Activated CD4-positive, alpha-beta memory T cell treated with anti-CD3 and anti-CD28 coated beads, Interleukin-2, amount 10 ng/mL, durations not matched to agents 7 days and 5 days (primary cell): ENCODE results near the gene OR2S2. TPM values are rescaled to one million over a fixed set of nuclear protein-coding genes. Genes with fewer than 3 reads are reported as not detected.
"Not testable (repeated sequence)": the region's sequence is repeated elsewhere in the genome, so short reads cannot be mapped to it uniquely, and the experiment has no call there.

Experiments
- CTCF ChIA-PET: fragments of 350-600 bp; sonication (Branson Sonifier 250); formaldehyde crosslinking; loops from one replicate; lab custom pipeline; 2021; ENCODE audit warnings: antibody characterized with exemption, inconsistent platforms; lab: Charles Lee
- POLR2A ChIA-PET: fragments of 350-600 bp; sonication (Branson Sonifier 250); formaldehyde crosslinking; loops from one replicate; lab custom pipeline; 2021; ENCODE audit warnings: antibody characterized with exemption; lab: Charles Lee
- DNase-seq: peaks from one replicate; pipeline ENCODE4 v3.0.0-alpha.2; 2020
- H3K27ac Mint-ChIP-seq: one replicate; pipeline ENCODE4 v1.8.0; 2021; ENCODE audit warnings: mild to moderate bottlenecking, mixed read lengths
- H3K27me3 Mint-ChIP-seq: one replicate; pipeline ENCODE4 v1.8.0; 2021; ENCODE audit warnings: mixed read lengths
- H3K36me3 Mint-ChIP-seq: one replicate; pipeline ENCODE4 v1.8.0; 2021; ENCODE audit warnings: low read depth, mixed read lengths
- H3K4me1 Mint-ChIP-seq: one replicate; pipeline ENCODE4 v1.8.0; 2021; ENCODE audit warnings: mixed read lengths
- H3K4me3 Mint-ChIP-seq: one replicate; pipeline ENCODE4 v1.8.0; 2021; ENCODE audit warnings: mild to moderate bottlenecking, mixed read lengths
- H3K9me3 Mint-ChIP-seq: one replicate; pipeline ENCODE4 v1.8.0; 2021; ENCODE audit warnings: mixed read lengths
- total RNA-seq, 2 experiments: library from RNA; stranded (reverse); gene quantifications; one replicate each; pipeline ENCODE4 v1.2.3, GENCODE V29; 2021

Gene OR2S2, protein sequence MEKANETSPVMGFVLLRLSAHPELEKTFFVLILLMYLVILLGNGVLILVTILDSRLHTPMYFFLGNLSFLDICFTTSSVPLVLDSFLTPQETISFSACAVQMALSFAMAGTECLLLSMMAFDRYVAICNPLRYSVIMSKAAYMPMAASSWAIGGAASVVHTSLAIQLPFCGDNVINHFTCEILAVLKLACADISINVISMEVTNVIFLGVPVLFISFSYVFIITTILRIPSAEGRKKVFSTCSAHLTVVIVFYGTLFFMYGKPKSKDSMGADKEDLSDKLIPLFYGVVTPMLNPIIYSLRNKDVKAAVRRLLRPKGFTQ
- total RNA-seq = not detected

DNA sequence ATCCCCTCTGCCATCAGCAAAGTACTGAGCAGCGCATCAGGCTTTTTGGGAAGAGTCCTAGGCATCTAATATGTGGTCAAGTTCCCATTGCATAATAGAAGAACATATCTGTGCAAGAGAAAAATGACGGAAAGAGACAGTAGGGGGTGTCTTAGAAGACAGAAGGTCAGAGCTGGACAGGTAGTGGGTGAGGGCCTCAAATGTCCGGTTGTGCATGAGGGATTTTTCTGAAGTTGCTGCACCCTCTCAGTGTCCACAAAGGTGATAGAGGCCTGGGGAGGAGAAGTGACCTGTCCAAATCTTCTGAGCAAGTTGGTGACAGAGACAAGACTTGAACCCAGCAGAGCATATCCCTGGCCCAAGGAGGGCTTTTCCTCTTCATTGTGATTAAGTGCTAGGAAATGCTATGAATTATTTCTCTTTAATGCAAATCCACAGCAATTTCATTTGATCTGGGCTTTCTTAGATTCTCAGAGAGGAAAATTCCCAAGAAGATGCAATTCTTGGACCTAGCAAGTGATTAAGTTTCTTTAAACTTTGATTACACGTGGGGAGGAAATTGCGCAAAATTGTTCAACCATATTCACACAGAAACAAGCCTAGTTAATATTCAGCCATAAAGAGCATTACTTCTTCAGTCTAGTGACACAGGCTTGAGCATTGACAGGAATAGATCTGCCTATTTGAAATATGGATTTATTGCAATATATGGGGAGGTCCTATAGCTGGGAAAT lies at the start of gene OR2S2:
OR2S2 (minus strand) TSS at position 51 of the 734 bp plus-strand sequence. CDS start 56 bp downstream, outside the sequence.
- Mint-ChIP-seq H3K27ac (no peak within 1 kb of the TSS), H3K27me3 (peaks cover 18% of the 10 kb centered on the region), H3K4me1 (no peaks in the 10 kb centered on the region), H3K36me3 (no peaks in the 10 kb centered on the region), H3K9me3 (no peaks in the 10 kb centered on the region), H3K4me3 (no peak within 1 kb of the TSS)
- DNase-seq = no peak
- ChIA-PET CTCF (interaction anchor here (1.0 to 2.7 kb wide), 6 partner anchors 9 to 232 kb away, joined by 3 to 9 read pairs (median 5); partner anchors contain the start of gene CLTA), POLR2A (interaction anchor here (0.5 to 1.3 kb wide), 2 partner anchors 142 to 306 kb away, joined by 3 read pairs; no protein-coding TSS in a partner anchor)

DNA sequence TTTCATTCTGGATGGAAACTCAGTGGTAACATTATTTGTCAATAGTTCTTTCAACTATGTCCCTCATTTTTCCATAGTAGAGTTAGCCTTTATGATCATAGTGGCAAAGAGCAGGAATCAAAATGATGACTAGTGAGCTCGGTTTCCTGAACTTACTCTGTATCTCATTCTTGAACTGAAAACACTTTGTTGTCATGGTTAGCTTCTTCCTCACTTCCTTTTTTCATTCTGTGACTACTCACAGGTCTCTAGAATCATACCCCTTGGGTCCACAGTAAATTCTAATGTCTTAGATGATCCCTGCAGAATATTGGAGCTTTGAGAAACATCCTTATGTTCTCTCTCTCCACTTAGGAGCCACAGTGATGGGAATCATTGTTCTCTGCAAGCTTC lies 49.4 kb upstream of the OR2S2 start:
- H3K4me3 Mint-ChIP-seq = no peak overlapping the region
- H3K4me1 Mint-ChIP-seq = peaks cover 20% of the 10 kb centered on the region
- DNase-seq = no peak
- peaks cover 3% of the 10 kb centered on the region for H3K36me3 Mint-ChIP-seq
- H3K27me3 Mint-ChIP-seq = peaks cover 52% of the 10 kb centered on the region
- POLR2A ChIA-PET = no interaction called here
- peaks cover 4% of the 10 kb centered on the region for H3K9me3 Mint-ChIP-seq
- CTCF ChIA-PET = interaction anchor here (0.7 to 6.0 kb wide), 15 partner anchors 11 to 1591 kb away, joined by 3 to 94 read pairs (median 5); partner anchors contain the start of gene RECK
- no peak overlapping the region for H3K27ac Mint-ChIP-seq

DNA sequence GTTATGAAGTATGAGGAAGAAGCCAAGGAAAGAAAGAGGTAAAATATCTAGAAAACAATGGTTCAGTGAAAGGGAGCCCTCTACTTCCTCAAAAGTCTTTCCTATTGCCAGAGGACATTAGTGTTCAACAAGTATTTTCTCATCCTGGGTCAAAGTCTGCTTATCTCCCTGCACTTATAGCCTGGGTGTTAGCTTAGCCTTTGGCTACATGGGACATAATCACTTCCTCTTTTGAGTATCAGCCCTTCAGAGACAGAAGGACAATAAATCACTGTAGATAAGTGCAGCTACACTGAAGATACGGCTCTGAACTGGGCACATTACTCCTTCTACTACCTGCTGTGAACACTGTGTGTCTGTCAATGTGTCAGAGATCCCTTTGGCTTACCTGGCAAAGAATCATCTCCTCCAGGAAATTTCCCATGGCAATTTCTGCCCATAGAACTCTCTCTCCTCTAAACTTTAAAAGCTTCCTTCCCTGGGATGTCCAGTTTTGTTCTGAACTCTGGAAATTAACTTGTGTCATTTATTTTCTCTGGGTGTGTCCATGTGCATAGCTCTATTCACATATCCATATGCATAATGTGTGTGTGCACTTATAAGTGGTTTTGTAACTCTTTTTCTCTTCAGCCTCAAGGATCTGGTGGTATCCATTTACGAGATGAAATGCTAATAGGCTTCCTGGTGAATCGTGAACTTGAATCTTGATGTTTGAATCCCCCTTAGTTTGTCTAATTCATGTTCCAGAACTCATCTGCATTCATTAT lies 48.8 kb upstream of the OR2S2 start:
- DNase-seq = no peak
- ChIA-PET CTCF (interaction anchor here (0.7 to 6.0 kb wide), 14 partner anchors 11 to 1590 kb away, joined by 3 to 94 read pairs (median 4); partner anchors contain the start of gene RECK), POLR2A (no interaction called here)
- Mint-ChIP-seq H3K4me3 (no peak overlapping the region), H3K27me3 (peaks cover 52% of the 10 kb centered on the region), H3K36me3 (peaks cover 3% of the 10 kb centered on the region), H3K27ac (no peak overlapping the region), H3K4me1 (peaks cover 20% of the 10 kb centered on the region), H3K9me3 (peaks cover 4% of the 10 kb centered on the region)

DNA sequence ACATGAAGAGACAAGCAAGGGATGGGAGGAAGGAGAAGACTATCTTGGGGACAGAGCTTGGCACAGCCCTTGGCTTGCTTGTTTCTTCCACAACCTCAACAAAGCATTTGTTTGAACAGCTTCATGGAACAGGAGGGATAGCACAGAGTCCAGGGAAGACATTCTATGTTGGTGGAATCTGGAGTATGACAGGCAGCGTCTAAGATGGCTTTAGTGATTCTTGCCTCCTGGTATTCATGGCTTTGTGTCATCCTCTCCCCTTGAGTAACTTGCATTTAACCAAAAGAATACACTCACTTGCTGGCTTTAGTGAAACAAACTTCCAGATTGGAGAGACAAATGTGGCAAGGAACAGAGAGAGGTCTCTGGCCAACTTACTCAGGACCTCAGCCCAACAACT lies 47.9 kb upstream of the OR2S2 start:
- H3K27me3 Mint-ChIP-seq = peaks cover 47% of the 10 kb centered on the region
- H3K9me3 Mint-ChIP-seq = peaks cover 4% of the 10 kb centered on the region
- CTCF ChIA-PET = interaction anchor here (1.0 to 6.0 kb wide), 3 partner anchors 17 to 160 kb away, joined by 3 to 94 read pairs (median 3); no protein-coding TSS in a partner anchor
- peaks cover 20% of the 10 kb centered on the region for H3K4me1 Mint-ChIP-seq
- H3K4me3 Mint-ChIP-seq = no peak overlapping the region
- no peak overlapping the region for H3K27ac Mint-ChIP-seq
- POLR2A ChIA-PET = no interaction called here
- H3K36me3 Mint-ChIP-seq = peaks cover 3% of the 10 kb centered on the region
- DNase-seq = no peak

DNA sequence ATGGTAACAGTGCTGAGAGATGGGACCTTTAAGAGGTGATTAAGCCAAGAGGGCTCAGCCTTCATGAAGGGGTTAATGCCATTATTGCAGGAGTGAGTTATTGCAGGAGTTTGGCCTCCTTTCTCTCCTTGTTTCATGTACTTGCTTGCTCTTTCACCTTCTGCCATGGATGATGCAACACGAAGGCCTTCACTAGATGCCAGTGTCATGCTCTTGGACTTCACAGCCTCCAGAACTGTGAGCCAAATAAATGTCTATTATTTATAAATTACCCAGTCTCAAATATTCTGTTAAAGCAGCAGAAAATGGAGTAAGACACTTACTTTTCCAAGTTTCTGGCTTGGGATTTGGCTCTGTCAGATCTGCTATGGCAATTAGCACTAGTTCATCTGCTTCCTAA lies 40.4 kb upstream of the OR2S2 start:
- Mint-ChIP-seq H3K36me3 (no peaks in the 10 kb centered on the region), H3K9me3 (no peaks in the 10 kb centered on the region), H3K4me3 (no peak overlapping the region), H3K4me1 (no peaks in the 10 kb centered on the region), H3K27me3 (peaks cover 41% of the 10 kb centered on the region), H3K27ac (no peak overlapping the region)
- no peak for DNase-seq
- CTCF ChIA-PET = no interaction called here
- POLR2A ChIA-PET = no interaction called here

DNA sequence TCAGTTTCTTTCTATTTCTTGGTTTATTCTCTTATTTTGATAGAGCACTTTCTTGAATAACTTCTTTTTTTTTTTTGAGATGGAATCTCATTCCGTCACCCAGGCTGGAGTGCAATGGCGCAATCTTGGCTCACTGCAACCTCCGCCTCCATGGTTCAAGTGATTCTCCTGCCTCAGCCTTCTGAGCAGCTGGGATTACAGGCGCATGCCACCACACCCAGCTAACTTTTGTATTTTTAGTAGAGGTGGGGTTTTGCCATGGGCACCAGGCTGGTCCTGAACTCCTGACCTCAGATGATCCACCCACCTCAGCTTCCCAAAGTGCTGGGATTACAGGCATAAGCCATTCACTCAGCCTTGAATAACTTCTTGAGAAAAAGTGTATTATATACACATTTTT lies 39.1 kb upstream of the OR2S2 start:
- H3K4me3 Mint-ChIP-seq, H3K27ac Mint-ChIP-seq, H3K4me1 Mint-ChIP-seq, DNase-seq, POLR2A ChIA-PET, H3K9me3 Mint-ChIP-seq, H3K36me3 Mint-ChIP-seq: not testable (repeated sequence)
- peaks cover 37% of the 10 kb centered on the region for H3K27me3 Mint-ChIP-seq
- CTCF ChIA-PET = interaction anchor here (3.3 kb wide), 1 partner anchor 11 kb away, joined by 15 read pairs; no protein-coding TSS in a partner anchor

DNA sequence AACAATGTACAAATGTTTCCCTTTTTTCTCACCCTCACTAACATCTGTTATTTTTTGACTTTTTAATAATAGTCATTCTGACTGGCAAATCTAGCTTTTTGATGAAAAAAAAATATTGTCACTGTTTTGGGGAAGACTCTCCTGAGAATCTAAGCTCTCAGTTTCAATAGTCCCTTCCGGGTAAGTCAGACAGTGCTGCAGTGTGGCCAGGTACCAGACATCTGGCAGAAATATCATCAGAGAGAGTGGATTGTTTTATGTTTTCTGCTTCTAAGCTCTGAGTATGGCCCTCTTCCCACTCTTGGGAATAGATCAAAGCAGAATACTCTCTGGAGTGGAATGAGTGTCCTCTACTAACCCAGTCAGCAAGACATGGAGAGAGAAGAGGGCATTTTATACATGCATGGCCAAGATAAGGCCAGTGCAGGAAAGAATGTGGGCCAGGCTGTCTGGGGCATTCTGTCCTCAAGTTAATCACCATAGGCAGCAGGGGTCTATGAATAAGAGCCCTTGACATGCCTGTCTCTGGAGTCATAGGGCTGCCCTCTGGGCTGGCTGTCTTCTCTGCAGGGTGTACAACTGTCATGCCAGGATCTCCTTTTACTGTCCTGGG lies 38.5 kb upstream of the OR2S2 start:
- no peaks in the 10 kb centered on the region for H3K36me3 Mint-ChIP-seq
- no peaks in the 10 kb centered on the region for H3K4me1 Mint-ChIP-seq
- H3K9me3 Mint-ChIP-seq = no peaks in the 10 kb centered on the region
- ChIA-PET CTCF (interaction anchor here (3.3 kb wide), 1 partner anchor 12 kb away, joined by 15 read pairs; no protein-coding TSS in a partner anchor), POLR2A (no interaction called here)
- H3K27me3 Mint-ChIP-seq = peaks cover 38% of the 10 kb centered on the region
- no peak for DNase-seq
- H3K27ac Mint-ChIP-seq = no peak overlapping the region
- no peak overlapping the region for H3K4me3 Mint-ChIP-seq

DNA sequence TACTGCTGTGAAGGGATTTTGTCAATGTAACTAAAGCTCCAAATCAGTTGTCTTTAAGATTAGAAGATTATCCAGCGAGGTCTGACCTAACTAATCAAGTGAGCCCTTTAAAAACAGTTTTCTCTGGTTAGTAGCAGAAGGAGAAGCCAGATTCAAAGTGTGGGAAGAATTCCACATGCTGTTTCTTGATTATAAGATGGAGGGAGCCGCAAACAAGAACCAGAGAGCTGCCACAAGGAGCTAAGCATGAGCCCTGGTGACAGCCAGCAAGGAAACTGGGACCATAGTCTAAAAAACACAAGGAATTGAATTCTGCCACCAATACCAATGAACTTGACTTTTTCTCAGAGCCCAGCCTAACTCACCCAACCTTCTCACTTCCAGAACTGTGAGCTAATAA lies 37.0 kb upstream of the OR2S2 start:
- no peaks in the 10 kb centered on the region for H3K36me3 Mint-ChIP-seq
- no peaks in the 10 kb centered on the region for H3K4me1 Mint-ChIP-seq
- H3K4me3 Mint-ChIP-seq = no peak overlapping the region
- POLR2A ChIA-PET = no interaction called here
- CTCF ChIA-PET = interaction anchor here (1.5 to 3.3 kb wide), 2 partner anchors 13 to 15 kb away, joined by 5 to 15 read pairs; no protein-coding TSS in a partner anchor
- H3K27me3 Mint-ChIP-seq = peaks cover 34% of the 10 kb centered on the region
- H3K27ac Mint-ChIP-seq = no peak overlapping the region
- no peak for DNase-seq
- no peaks in the 10 kb centered on the region for H3K9me3 Mint-ChIP-seq

DNA sequence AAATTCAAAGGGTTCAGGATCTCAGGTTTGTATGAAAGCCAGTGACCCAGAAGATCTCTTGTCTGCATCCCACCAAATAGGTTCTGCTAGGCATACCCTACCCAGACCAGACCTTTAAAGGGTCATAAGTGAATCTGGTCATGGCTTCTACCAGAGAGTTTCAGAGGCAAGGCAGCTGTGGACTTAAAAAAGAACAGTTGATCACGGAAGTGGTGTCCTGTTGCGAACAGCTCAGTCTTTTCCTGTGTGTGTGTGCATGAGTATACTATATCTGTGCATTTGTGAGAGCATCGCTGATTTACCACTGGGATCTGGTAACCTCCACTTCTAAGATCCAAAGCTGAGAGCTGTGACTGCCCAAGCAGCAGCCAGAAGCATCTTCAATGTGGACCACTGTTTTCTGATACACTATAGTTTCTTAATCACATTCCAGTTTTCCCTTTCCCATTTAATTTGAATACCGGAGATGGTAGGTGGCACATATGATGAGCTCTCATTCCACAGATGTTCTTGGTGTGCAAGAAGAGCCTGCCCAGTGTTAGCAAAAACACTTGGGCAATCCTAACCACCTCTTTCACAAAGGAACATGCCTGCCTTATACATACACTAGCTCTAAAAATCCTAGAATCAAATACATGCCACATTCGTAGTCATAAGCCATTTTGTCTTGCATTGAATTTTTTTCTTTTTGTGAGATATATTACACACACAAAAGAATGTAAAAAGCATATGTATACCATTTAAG lies 36.2 kb upstream of the OR2S2 start:
- Mint-ChIP-seq H3K27me3 (peaks cover 32% of the 10 kb centered on the region), H3K27ac (no peak overlapping the region), H3K4me3 (no peak overlapping the region), H3K9me3 (no peaks in the 10 kb centered on the region), H3K4me1 (no peaks in the 10 kb centered on the region), H3K36me3 (no peaks in the 10 kb centered on the region)
- ChIA-PET CTCF (interaction anchor here (1.5 to 3.3 kb wide), 2 partner anchors 14 to 16 kb away, joined by 5 to 15 read pairs; no protein-coding TSS in a partner anchor), POLR2A (no interaction called here)
- DNase-seq = no peak

DNA sequence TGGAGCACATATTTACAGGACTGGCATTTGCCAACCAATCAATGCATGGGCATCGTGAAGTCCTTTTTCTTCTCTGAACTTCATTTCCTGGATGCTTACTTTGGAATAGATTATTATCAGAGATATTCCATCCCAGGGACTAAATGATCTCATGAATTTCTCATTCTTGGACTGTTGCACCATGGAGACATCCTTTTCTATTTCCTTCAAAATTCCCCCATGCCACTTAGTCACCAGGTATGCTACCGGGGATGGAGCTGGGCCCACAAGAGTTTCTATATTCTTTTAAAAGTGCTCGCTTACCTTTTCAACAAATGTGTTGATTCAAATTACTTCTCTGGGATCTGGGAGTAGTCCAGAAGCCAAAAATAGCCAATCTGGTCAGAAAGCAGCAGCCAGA lies 35.2 kb upstream of the OR2S2 start:
- peaks cover 38% of the 10 kb centered on the region for H3K27me3 Mint-ChIP-seq
- DNase-seq, H3K27ac Mint-ChIP-seq, CTCF ChIA-PET, H3K36me3 Mint-ChIP-seq, POLR2A ChIA-PET, H3K4me1 Mint-ChIP-seq, H3K9me3 Mint-ChIP-seq, H3K4me3 Mint-ChIP-seq: not testable (repeated sequence)

DNA sequence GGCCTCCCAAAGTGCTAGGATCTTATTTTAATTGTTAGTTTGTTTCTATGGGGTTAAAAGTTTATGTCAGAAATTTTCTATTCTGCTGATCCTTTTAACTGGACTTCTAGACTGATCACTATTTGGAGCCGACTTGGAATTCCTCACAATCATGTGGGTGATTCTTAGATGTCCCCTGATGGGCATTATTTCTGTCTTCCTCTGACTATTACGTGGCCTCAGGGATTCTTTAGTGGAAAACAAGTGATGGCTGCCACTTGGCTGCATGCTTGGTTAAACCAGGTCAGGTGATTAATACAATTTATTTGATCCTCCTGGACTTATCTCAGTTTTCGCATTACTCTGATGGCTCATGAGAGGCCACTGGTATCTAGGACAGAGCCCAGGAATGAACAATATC lies 32.2 kb upstream of the OR2S2 start:
- H3K4me3 Mint-ChIP-seq = no peak overlapping the region
- ChIA-PET POLR2A (no interaction called here), CTCF (no interaction called here)
- H3K9me3 Mint-ChIP-seq = no peaks in the 10 kb centered on the region
- DNase-seq = no peak
- peaks cover 38% of the 10 kb centered on the region for H3K27me3 Mint-ChIP-seq
- no peak overlapping the region for H3K27ac Mint-ChIP-seq
- H3K36me3 Mint-ChIP-seq = no peaks in the 10 kb centered on the region
- H3K4me1 Mint-ChIP-seq = no peaks in the 10 kb centered on the region

DNA sequence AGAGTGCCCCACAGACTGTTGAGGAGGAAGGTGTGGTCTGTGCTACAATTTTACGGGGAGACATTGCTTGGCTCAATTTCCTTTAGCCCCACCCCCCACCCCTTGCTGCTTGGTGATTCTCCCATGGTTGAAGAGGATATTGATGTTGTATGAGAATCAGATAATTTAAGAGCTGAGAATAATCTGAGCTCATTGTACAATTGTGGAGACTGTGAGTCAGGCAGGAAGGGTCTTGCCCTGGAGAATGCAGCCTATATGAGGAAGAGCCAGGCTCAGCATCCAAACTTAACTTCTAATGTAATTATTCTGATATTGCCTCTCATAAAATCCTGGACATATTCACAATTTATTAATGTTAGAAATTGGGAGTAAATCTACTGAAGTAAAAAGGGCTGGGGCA lies 26.1 kb upstream of the OR2S2 start:
- Mint-ChIP-seq H3K9me3 (no peaks in the 10 kb centered on the region), H3K27ac (no peak overlapping the region), H3K36me3 (no peaks in the 10 kb centered on the region), H3K27me3 (peaks cover 54% of the 10 kb centered on the region), H3K4me3 (no peak overlapping the region), H3K4me1 (no peaks in the 10 kb centered on the region)
- no peak for DNase-seq
- CTCF ChIA-PET = interaction anchor here (1.3 to 1.6 kb wide), 3 partner anchors 23 to 28 kb away, joined by 3 to 4 read pairs (median 3); no protein-coding TSS in a partner anchor
- POLR2A ChIA-PET = no interaction called here
